ENCODE measurements around the gene SHBG.
"Not testable (repeated sequence)": the region's sequence is repeated elsewhere in the genome, so short reads cannot be mapped to it uniquely, and the experiment has no call there.

Gene SHBG, protein sequence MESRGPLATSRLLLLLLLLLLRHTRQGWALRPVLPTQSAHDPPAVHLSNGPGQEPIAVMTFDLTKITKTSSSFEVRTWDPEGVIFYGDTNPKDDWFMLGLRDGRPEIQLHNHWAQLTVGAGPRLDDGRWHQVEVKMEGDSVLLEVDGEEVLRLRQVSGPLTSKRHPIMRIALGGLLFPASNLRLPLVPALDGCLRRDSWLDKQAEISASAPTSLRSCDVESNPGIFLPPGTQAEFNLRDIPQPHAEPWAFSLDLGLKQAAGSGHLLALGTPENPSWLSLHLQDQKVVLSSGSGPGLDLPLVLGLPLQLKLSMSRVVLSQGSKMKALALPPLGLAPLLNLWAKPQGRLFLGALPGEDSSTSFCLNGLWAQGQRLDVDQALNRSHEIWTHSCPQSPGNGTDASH

DNA sequence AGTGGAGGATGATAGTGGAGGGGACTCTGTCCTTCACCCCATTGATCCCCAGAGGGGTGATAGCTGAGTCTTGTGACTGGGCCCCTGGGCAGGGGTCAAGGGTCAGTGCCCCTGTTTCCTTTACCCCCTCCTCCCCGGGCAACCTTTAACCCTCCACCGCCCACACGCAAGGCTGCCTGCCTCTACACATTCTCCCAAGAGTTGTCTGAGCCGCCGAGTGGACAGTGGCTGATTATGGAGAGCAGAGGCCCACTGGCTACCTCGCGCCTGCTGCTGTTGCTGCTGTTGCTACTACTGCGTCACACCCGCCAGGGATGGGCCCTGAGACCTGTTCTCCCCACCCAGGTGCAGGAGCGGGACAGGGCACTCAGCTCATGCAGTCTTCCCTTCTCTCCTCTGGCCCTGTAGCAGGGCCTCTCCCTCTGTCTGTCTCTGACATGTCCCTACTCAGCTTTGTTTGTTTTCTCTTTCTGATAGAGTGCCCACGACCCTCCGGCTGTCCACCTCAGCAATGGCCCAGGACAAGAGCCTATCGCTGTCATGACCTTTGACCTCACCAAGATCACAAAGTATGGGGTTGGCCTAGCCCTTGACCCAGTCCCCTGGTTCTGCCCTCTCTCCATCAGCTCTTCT lies at the start of gene SHBG:
SHBG (plus strand) TSS at position 197 of the 633 bp plus-strand sequence; CDS start at position 235, 38 bp downstream.
- no peak for DNase-seq

DNA sequence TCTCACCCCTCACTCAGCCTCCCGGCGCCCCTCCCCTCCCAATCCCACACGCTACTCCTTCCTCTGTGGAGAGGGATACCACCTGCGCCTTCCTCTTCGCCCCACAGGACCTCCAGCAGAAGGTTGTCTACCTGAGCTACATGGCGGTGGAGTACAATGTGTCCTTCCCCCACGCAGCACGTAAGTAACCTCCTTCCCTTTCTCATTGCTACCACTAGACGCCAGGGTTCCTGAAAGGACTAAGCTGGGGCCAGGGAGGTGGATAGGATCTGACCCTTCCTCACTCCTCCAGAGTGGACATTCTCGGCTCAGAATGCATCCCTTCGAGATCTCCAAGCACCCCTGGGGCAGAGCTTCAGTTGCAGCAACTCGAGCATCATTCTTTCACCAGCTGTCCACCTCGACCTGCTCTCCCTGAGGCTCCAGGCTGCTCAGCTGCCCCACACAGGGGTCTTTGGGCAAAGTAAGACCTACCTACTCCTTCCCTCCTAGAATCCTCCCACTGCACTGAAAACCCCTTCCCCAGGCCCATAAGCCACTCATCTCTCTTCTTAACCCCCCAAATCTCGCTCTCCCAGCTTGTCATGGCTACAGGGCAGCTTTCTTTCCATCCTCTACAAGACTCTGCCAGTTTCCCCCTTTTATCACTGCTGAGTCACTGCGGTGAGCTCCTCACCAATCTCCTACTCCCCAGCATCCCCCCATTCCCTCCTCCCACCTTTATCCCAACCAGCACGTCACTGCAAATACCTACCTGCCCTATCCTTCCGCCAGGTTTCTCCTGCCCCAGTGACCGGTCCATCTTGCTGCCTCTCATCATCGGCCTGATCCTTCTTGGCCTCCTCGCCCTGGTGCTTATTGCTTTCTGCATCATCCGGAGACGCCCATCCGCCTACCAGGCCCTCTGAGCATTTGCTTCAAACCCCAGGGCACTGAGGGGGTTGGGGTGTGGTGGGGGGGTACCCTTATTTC lies 49.0 kb upstream of the SHBG start:
- DNase-seq, result no peak

DNA sequence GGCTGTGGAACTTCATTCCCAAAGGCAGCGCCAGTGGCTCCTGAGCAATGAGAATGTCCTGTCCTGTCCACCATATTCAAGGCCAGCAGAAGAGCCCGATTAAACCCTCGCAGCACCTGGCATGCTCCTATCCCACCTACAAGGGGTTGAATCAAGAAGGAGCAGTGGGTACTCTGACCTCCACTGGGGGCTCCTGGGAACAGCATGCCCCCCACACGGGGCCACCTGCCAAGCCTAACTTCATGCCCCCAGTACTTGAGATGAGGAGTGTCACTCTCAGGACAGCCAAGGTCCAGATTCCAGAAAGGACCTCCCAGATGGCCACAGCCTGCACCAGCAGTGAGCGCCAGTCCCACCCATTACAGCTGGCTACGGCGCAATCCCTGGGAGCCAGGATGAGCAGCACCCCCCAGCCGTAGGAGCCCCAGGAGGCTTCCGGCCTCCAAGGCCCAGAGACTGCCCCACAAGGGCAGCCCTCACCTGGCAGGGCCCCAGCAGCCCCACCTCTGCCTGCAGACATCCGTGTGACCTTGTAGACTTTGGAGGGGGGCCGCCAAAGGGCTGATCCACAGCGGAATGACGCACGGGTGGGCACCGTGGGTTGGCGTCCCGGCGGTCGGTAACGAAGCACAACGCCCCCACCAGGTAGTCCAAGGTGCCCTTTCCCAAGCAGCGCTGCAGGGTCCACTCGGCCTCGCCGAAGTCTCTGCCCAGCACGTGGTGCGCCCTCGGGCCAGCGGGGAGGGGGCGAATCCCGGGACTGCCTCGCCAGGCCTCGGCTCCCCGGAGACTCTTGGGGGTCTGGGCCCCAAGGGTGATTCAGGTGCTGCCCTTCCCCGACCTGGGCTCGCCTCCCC lies 47.3 kb upstream of the SHBG start:
- DNase-seq, result no peak

DNA sequence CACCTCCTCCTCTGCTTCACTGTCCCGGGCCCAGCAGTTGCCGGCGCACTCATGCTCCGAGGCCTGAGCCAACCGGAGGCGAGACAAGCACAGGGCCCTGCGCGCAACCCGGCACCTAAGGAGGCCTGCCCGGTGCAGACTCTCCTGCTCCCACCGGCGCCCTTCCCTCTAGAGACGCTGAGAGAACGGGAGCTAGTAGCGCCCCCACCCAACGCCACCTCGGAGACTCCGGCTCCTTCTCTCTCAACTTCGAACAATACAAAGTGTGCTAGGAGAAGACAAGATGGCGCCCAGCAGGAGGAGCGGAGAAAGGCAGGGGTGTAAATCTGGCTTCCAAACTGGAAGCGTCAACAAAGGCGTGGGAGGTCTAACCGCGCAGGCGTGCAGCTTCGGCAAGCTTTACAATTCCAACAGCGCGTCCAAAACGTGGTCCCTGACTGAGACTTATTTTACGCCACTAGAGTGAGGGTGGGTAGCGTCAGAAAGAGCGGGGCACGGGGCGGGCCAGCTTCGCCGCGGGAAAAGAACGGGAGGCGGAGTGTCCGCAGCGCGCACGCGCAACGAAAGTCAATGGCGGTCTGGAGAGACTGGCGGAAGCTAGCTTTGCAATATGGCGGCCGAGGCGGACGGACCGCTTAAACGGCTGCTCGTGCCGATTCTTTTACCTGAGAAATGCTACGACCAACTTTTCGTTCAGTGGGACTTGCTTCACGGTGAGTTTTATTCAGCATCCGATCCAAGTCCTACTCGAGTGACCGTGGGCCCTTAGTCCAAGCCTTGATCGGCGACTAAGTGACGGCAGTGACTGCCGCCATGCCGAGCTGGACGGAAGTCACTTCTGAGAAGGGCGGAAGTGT lies 46.5 kb upstream of the SHBG start, which contains the start of gene MPDU1:
MPDU1 (plus strand) TSS at position 600 of the 857 bp plus-strand sequence; CDS start at position 611, 11 bp downstream.
- peak; percentile 80 to 100 (median 94) for DNase-seq

DNA sequence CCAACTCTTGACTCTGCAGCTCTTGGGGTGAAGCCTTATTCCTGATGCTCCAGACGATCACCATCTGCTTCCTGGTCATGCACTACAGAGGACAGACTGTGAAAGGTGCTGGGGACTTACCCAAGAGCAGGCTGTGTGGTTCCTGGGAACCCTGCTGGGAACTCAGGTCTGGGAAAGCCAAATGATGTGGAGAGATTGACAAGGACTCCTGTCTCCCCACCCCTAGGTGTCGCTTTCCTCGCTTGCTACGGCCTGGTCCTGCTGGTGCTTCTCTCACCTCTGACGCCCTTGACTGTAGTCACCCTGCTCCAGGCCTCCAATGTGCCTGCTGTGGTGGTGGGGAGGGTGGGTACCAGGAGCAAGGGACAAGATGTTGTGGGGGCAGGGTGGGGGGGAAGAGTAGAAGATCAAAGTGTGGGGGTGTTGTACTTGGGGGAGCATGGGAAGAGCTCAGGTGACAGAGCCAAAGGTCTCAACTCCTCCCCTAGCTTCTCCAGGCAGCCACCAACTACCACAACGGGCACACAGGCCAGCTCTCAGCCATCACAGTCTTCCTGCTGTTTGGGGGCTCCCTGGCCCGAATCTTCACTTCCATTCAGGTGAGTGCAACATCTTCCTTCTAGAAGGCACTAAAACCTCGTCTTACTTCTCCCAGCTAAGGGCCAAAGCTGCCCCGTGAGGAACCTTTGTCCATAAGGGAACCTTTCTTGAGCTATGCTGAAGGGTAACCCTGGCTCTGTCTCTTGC lies 43.1 kb upstream of the SHBG start:
- no peak for DNase-seq

DNA sequence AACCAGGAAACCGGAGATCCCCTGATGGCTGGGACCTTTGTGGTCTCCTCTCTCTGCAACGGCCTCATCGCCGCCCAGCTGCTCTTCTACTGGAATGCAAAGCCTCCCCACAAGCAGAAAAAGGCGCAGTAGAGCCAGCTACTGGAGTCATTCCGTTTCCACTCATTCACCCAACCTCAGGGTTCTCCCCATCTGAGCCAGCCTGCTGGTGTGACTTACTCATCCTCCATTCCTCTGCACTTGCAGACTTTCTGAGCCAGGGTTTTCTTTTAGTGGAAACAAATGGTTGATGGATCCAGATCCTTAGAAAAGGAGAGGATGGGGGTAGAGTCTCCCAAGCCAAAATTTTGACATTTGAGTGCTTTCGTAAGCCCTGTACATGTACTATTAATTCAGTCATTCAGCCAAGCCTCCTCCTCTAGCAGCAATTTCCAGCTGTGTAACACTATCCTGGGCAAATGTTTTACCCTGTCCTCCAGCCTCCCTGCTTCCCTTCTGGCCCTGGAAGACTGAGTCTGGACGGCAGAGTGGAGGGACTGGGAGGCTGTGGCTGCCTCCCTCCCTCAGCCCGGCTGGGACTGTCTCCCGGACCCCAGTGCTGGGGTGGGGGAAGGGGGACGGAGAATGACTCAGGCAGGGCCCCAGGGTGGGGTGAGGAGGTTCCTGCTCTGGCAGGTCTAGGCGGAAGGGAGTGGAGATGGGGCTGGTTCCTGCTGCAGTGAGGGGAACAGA lies 42.3 kb upstream of the SHBG start:
- no peak for DNase-seq

DNA sequence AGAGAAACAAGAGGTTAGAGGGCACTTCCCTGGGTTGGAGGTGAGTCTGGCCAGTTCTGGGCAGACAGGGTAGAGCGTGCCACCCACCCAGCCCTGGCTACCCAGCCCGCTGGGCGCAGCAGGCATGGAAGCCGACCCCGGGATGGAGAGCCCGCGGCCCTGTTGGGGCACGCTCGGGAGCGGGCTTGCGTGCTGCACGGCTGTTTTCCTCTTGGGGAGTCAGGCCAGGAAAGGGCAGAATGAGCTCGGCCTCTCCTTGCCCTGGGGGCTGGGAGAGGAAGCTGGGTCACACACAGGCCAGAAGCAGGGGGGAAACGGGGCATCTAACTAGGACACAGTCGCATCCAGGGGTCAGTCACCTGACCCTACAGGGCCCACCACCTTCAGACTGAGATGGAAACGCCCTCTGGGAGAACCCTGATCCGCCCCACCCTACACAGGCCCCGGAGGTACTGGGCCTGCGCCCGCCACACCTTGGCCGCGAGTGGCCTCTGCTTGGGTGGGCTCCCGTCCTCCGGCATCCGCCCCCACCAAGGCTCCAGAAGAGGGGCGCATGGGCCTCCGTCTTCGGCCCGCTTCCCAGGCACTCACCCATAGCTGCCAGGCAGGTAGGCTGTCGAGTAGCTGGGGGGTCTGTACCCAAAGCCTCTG lies 41.3 kb upstream of the SHBG start:
- no peak for DNase-seq

DNA sequence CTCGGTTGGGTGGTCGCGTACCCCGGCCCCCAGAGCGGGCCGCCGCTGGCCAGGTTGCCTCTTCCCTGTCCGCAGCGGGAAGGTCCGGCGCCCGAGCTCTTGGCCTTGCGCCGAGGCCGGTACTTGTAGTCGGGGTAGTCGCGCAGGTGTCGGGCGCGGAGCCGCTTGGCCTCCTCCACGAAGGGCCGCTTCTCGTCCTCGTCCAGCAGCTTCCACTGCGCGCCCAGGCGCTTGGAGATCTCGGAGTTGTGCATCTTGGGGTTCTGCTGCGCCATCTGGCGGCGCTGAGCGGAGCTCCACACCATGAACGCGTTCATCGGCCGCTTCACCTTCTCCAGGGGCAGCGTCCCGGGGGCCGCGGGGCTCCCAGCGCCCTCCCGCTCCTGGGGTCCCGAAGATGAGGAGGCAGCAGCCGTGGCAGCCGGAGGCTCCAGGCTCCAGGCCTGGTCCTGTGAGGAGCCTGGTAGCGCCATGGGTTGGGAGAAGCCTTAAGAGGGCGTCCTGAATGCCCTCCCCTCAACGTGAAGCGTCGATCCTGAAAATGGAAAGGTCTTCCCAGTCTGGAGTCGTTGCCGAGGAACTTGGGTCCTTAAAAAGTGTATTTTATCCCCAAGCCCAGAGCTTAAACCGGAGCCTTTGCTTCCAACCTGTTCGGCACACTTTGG lies 40.6 kb upstream of the SHBG start:
- DNase-seq, result peak in 49 of 56 donors; percentile 29 to 90 (median 64)

DNA sequence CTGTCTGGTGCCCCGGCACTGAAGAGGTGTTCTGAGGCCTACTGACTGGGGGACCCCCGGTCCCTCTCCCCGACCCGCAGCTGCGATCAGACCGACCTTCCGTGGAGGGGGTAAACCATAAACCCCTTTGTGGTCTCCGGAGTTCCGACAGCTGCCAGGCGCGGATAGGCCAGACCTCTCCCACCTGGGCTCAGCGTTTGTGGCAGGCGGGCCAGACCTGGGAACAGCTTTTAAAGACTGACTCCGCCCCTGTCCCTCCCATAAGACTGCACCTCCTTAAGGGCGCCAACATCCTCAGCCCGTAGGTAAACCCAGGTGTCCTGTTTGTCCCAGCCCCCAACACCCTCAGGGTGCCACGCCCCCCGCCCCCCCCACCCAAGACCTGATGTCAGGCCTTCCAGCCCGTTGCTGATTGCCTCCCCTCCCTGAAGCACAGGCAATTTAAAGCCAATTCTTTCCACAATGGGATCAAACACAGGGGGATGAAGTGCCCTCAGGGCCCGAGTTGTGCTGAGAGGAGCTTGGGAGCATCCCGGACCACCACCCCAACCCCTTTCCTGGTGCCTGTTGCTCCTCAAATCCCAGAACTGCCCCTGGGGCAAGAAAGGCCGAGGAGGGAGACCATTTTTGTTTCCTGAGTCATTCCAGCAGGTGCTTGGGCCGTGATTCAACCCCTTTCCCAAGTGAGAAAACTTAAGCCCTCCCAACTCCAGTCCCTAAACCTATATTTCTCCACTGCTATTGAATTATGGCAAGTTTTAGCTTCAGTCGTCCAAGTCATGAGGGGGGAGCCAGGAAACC lies 39.8 kb upstream of the SHBG start, which contains the start of gene SOX15:
SOX15 (minus strand) TSS at position 204 of the 801 bp plus-strand sequence. CDS start 418 bp downstream, outside the sequence.
- no peak for DNase-seq

DNA sequence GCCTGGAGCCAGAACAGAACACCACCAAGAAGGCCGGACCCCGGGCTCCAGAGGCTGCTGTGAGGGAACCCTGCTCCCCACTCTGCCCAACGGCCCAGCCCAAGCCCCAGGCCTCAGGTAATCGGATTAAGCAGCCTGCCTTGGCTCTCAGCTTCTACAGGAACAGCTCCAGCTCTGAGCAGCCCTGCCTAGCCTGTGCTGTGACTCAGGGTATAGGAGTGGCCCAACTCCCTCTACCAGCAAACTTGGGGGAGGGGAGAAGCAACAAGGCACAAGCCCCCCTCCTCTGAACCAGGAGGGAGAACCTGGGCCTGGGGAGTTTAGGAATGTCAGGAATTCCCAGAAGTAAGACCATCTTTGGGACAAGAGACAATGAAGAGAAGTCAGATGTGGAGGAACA lies 39.2 kb upstream of the SHBG start:
- no peak for DNase-seq

DNA sequence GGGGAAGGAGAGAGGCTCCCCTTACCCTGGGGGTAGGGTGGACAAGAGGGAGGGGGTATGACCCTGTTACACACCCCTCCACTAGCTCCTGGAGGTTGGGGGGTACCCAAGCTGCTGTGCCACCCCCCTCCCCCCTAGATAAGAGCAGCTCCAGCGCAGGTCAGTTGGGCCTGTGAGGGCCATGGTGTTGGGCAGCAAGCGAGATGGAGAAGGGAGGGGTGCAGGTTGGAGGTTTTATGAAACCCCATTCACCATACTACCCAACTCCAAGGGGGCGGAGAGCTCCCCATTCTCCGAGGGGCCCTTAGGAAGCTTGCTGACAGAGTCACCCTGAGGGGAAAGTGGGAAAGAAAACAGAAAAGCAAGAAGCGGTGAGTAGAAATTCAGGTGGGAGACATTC lies 38.3 kb upstream of the SHBG start:
- DNase-seq, result no peak

DNA sequence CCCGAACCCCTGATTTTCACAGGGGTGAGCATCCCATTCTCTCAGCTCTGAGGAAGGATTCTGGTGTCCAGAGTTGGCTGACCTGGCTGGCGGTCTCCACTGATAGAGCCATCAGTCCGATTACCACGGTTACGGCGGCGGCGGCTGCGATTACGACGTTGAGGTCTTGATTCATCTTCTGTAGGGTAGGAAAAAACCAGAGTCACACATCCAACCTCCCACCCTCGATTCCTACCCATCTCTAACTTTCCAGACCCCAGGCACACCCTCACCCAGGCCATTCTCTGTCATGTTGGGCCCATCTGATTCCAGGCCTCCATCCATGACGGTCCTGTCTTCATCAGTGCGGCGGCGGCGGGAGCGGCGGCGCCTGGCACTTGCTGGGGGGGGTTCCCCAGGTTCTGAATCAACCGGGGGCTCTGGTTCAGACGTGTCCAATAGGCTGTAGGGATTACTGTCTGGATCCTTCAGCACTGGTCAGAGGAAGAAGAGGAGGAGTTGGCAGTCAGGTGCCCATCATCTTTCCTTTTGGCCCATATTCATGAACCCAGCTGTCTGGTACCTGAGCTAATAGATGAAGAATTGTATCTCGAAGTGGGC lies 37.4 kb upstream of the SHBG start:
- no peak for DNase-seq

DNA sequence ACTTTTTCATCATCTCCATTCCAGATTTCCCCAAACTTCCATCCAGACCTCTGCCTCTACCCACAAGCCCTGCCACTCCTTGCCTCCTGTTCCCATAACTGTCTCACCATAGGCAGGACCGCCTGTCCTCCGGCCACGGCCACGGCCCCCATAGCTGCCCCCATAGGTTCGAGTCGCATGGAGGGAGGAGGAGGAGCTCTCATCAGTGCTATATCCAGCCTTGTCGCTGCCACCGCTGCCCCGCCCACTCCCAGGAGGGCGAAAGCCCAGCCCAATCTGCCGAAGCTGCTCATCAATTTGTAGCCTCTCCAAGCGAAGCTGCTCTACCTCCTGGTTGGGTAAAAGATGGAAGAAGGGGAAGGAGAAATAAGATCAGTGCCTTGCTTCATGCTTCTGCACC lies 36.6 kb upstream of the SHBG start:
- no peak for DNase-seq

DNA sequence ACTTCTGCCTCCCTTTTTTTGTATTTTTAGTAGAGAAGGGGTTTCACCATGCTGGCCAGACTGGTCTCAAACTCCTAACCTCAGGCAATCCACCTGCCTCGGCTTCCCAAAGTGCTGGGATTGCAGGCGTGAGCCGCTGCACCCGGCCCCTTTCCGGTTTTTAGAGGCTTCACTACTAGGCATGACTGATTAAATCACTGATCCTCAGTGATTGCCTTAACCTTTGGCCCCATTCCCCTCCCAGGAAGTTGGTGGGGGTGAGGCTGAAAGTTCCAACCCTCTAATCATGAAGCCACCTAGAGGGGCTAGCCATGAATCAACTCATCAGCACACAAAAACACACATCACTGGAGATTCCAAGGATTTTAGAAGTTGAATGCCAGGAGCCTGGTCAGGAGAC lies 32.4 kb upstream of the SHBG start:
- not testable (repeated sequence) for DNase-seq

DNA sequence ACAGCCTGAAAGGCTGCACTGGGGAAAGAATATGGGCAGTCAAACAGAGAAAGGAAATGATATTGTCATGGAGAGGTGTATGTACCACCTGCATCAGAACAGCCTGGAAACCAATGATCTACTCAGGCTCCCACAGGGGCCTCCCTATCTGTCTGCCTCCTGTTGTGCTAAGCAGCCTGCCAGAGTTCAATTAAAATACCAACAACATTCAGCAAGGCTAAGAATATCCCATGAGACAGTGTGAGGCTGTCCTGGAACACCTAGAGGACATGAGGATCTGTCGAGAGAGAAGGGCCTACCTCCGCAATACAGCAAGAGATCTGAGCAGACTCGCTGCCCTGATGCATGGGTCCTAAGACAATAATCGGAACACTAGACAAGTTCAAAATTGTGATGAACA lies 23.7 kb upstream of the SHBG start:
- DNase-seq, result no peak

DNA sequence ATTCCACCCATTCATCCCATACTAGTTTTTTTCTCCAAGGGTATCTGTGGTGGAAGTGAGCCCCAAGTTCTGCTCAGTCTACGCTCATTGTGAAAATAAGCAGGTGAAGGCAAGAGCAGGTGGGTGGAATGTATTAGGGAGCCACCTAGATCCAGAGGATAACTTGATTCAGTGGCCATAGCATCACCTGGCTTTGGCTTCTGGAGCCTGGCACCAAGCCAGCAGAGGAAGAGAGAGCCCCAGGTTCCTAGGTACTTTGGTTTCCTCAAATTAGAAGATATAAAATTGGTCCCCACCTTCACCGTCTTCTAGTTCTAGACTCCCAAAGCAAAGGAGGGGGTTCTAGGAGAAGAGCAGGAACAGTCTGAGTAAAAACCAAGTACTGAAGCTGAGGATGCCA lies 19.3 kb upstream of the SHBG start:
- no peak for DNase-seq

Data from amygdala (tissue), 56 donors.